NCI-H2107 (cell line): ENCODE measurements around the gene MYPOP.

Source experiments
- DNase-seq: peaks from one replicate; lab custom pipeline; 2025; lab: John Stamatoyannopoulos, UW

Gene MYPOP, protein sequence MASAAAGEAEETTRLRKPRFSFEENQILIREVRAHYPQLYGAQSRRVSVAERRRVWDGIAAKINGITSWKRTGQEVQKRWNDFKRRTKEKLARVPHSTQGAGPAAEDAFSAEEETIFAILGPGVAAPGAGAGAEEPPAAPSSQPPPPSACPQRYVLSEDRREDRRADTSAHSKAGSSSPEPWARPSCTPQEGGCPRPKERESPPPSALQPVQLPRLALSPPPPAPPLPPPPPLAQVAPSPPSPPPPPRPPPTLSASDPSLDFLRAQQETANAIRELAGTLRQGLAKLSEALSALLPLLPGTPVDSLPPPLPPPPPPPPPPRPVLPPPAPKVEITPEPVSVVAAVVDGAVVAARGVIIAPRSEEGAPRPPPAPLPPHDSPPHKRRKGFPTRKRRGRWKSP

DNA sequence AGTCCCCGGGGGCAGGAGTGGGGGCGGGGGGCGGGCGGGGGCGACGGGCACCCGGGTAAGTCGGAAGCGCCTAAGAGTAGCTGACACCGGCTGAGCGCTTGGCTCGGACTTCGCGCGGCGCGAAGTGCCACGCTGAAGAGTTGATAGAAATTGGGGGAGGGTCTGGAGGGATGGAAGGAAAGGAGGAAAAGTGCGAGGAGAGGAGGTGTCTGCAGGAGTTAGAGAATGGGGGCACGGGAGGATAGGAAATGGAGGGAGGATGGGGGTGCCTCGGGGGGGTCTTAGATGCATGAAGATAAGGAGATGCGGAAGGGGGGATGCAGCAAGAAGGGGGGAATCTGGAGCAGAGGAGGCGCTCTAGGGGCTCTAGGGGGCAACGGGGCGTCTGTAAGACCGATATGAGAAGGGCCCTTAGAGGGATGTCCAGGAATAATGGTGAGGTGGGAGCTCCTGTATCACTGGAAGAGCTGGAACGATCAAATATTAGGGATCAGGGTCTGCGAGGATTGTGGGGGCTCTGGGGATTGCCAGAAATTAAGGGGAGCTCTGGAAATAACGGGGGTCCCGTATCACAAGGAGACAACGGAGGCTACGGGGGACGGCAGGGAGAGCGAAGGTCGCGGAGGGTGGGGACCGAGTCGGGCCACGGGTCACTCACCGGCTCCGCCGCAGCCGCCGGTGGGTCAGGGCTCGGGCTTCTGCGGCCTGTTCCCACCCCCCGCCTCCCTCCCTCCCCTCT lies at the start of gene MYPOP:
MYPOP (minus strand) TSS at position 702 of the 739 bp plus-strand sequence. CDS start 840 bp downstream, outside the sequence.
- no peak for DNase-seq

DNA sequence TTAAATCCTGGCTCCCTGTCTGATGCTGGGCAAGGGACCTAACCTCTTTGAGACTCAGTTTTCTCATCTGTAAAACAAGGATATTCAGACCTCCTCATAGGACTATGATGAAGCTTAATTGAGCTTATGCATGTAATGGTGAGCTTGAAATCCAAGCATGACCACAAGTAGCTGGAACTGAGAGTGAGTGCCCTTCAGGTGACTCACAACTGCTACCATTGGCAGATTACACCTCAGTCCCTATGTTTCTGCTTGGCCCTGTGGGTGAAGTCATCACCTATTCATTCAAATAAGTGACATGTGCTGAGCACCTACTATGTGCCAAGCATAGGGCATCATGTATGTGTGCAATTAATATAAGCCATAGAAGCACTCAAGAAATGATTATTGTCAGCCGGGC lies 45.5 kb upstream of the MYPOP start:
- no peak for DNase-seq

DNA sequence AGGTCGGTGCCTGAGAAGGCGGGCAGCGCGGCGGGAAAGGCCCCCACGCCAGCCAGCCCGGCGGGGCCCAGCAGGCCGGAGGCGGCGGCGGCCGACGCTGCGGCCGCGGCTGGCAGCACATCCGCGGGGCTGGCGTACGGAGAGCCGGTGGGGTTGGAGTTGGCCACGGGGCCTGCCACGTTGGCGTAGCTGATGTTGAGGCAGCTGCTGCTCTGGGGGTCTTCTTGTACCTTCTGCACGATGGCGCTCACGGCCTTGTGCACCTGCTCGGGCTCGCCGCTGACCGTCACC lies 38.0 kb upstream of the MYPOP start:
- no peak for DNase-seq

DNA sequence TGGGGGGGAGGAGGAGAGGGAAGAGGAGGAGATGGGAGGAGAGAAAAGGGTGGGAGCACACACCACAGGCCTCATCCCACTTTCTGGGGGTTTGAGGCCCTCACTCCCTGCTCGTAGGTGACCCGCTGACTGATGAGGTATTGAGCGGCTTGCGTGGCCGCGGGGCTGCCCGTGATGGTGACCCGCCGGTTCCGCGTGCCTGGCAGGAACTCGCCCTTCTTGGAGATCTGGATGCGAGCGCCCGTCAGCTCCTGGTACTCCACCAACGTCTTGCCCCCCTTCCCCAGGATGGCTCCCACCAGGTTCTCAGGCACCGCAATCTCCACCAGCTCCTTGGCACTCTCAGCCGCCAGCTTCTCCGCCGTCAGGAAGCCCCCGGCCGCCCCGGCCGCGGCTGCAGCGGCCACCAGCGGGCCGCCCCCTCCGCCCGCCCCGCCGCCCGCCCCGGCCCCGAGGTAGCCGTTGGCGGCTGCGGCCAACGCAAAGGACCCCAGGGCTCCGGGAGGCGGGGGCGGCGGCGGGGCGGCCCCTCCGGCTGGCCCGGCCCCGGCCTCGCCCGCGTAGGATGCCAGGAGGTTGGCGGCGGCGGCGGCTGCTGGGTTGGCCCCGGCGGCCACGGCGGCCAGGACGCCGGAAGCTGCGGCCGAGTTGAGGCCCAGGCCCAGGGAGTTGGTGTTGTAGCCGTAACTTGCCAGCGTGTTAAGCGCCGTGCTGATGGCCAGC lies 37.5 kb upstream of the MYPOP start:
- DNase-seq, result no peak

DNA sequence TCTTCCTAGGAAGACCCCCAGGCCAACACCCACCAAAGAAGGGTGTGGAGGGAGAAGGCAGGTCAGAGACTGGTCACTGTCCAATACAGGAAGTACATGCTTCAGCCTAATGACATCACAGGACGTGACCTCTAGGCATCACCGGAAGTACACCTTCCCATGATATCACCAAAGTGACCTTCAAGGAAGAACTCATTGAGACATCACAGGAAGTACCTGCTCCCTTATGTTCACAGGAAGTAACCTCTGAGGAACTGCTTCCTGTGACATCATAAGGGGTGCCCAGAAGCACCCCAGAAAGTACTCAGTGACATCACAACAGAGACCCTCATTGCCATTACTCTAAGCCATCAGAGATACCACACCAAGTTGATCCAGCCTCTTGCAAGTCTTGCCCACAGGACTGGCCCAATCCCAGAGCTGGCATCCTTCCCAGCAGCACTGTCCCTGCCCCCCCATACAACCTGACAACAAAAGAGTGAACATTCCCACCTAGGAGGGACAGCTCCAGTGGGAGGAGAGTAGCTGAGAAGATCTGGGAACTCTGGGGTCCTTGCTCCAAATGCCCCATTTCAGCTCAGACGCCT lies 36.4 kb upstream of the MYPOP start:
- DNase-seq, result no peak

DNA sequence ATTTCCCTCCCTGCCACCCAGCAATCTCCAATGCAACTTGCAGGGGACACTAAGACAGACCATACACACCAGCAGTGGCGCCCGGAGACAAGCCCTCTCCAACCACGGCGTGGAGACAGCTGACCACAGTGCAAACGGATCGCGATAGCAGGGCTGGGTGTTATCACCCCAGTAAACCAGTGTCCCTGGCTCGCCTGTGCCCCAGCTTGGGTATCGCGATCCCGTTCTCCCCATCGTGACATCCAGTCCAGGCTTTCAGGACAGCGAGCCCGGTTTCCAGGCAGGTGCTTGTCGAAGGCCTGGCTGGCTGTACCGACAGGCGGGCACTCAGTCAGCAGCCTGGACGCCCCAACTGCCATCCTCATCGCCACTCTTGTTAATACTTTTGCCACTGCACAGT lies 32.9 kb upstream of the MYPOP start:
- DNase-seq, result no peak

DNA sequence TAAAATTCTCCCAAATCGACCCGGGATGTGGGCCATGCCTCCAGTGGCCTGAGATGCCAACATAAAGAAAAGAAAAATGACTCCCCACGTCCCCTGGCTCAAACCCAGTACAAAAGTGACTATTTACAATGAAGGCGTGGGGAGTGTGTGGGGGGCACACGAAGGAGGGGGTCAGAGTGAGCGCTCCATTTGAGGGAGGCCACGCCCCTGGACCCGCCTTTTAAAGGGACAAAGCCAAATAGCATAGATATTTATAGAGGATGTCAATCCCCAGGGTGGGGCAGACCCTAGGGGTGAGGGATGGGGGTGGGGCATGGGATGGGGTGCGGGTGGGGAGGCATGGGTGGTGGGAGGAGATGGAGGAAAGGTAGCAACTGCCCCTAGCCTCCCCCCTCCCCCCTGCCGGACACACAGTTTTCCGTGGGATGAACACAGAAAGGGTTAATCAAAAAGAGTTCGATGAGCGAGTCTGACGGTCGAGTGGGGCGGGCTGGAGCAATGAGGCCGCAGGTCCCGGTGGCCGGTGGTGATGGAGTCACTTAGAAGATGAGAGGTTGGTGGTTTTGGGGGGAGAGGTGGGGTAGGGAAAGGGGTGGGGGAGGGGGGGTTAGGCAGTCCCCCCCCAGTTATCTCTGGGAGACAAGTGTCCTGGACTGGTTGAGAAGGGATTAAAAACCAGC lies 32.3 kb upstream of the MYPOP start:
- DNase-seq, result no peak

DNA sequence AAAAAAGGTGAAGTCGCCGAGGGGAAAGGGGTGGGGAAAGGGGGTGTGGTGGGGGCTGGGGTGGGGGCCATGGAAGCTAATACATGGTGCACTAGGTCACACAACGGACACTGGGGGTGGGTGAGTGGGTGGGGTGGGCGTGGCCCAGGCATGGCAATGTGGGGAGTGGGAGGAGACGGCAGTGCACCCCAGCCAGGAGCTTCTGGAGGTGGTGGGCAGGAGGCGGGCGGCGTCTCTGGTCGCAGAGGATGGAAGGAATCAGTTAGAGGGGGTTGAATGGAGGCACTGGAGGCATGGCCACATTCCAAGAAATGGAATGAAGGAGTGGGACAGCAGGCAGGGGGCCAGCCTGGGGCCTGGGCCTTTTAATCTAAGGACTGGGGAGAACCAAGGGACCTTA lies 31.3 kb upstream of the MYPOP start:
- DNase-seq, result no peak

DNA sequence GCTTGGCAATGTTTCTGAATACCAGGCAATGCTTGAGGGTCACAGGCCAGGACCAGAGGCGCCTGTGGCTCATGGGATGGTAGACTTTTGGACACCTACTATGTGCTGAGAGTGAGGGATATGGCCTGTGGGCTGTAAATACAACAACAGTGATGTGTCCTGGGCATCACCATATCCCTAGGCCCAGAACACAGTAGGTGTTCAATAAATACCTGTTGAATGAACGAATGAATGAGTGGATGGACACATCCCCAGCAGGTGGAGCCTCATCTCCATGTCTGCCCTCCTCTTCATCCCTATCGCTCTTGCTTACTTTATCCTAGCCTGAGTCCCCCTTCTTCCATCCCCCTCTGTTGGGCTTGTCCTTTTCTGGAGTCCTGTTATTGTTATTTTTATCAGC lies 28.6 kb upstream of the MYPOP start:
- DNase-seq, result no peak

DNA sequence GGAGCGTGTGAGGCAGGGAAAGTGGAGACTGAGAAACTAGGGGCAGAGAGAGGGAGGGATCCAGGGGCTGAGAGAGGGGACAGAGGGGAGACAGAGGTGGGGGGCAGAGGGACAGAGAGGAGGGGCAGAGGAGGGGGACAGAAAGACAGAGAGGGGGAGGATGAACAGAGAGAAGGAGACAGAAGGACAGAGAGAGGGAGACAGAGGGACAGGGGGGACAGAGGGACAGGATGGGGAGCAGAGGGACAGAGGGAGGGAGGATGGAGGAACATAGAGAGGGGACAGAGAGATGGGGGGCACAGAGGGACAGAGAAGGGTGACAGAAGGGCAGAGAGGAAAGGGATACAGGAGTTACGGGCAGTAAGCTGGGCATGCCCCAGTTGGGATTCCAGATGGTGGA lies 26.8 kb upstream of the MYPOP start:
- DNase-seq, result no peak

DNA sequence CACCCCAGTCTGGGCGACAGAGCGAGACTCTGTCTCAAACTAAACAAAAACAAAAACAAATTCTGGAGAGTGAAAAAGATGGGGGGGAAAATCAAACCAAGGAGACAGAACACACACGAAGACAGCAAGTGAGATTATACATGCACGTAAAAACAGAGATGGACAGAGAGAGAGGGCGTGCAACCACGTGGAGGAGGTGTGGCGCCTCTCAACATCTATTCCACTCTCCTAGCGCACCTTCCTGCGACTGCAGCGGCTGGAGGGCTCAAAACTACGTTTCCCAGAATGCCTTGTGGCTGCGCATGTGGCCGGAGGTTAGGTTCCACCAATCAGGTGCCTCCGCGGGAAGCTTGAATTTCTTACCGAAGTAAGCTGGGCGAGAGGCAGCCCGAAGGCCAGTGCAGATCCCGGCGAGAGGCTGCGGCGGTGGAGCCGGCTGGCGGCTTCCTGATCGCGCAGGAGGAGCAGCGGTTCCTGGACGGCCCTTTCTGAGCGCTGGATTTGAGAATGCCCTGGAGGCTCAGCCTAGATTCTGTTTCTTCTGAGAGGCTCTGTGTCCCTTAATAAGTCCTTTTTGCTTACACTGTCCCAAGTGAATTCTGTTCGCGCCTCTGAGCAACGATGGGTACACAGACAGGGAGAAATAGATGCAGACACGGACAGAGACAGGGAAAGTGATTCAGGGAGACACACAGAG lies 25.3 kb upstream of the MYPOP start:
- DNase-seq, result peak; percentile 83

DNA sequence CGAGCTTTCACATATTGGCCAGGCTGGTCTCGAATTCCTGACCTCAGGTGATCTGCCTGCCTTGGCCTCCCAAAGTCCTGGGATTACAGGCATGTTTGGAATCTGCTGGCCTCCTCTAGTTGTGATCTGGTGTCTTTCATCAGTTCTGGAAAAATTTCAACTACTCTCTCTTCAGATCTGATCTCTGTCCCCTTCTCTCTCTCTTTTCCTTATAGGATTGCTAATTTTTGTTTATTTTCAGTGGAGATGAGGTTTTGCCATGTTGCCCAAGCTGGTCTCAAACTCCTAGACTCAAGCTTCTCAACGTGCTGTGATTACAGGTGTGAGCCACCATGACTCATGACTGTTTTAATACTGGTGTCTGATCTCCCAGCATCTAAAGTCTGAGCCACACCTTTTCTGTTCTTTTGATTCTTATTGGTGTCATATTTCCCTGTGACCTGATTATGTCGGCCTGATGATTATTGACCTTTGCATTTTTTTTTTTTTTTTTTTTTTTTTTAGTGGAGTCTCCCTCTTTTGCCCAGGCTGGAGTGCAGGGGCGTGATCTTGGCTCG lies 22.6 kb upstream of the MYPOP start:
- DNase-seq, result no peak

DNA sequence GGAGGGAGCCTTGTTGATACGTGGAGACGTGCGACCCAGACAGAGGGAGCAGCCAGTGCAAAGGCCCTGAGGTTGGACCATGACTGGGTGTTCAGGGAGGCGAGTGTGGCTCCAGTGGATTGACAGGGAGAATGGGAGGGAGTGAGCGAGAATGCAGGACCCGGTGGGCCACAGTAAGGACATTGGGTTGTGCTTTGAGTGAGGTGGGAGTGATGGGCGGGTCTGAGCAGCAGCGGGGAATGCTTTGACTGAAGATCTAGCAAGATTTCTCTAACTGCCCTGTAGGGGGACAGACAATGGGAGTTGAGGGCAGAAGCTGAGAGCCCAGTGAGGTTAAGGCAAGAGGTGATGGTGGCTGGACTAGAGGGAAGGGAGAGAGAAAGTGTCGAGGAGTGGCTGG lies 19.9 kb upstream of the MYPOP start:
- no peak for DNase-seq

DNA sequence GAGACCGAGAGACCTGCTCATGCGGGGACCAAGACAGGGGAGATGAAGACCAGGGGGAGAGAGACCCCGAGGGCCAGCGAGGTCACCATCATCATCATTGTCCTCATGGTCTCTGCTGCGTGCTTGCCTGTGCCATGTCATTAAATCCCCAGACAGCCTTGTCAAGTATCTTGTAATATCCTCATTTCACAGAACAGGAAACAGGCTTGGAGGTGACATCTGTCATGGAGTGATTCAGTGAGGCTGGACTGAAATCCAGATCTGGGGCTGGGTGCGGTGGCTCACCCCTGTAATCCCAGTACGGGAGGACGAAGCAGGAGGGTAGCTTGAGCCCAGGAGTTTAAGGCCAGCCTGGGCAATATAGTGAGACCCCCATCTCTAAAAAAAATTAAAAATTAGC lies 18.0 kb upstream of the MYPOP start:
- no peak for DNase-seq

DNA sequence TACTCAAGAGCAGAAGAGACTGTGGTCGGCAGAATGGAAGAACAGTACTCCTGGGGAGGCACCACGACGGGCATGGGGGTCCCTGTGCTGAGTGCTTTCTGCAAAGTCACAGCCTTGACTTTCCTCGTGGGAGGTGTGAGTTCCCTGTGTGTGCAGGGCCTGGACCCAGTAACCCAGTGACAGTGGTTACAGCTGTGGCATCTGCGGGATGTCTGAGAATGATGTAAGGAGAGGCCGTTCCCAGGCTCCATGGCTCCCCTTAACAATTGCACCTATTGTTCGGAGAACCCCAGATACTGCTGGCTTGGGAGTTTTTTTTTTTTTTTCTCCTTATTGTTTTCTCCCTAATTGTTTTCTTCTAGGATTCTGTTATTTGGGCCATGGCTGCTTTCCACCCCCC lies 17.3 kb upstream of the MYPOP start:
- DNase-seq, result no peak

DNA sequence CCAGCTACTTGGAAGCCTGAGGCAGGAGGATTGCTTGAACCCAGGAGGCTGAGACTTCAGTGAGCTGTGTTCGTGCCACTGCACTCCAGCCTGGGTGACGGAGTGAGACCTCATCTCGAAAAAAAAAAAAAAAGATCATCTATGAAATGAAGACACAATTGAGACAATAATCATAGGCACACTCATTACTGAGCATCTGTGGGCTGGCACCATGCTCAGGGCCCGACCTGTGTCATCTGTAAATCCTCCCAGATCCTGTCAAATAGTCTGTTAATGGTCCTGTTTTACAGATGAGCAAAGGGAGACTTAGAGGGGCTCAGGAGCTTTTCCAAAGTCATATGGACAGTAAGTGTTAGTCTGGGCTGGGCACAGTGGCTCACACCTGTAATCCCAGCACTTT lies 16.3 kb upstream of the MYPOP start:
- DNase-seq, result no peak

DNA sequence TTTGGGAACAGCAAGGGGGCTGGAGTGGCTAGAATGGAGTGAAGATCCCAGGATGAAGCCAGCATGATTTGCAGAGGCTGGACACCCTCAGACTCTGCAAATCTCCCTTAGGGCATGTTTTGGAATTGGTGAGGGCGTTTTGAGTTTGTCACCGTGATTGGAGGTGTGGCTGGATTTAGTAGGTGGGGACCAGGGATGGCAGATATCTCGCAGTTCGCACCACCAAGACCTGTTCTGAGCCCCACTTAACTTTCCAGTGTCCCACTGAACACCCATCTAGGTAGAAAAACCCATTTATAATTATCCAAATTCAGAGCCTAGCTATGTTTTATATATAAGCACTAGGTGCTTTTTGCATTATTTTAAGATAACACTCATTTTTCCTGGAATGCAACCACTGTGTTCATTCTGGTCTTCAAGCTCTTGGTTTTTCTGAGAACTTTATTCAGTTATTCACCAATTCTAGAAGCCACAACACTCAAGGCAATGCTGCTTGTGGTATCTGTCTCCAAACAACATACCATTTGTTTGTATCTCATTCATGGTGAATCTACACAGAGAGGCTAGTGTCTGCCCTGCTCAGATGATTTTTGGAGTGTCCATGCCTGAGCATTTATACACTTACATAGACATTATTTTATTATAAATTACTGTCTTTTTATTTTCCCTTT lies 15.1 kb upstream of the MYPOP start:
- no peak for DNase-seq

DNA sequence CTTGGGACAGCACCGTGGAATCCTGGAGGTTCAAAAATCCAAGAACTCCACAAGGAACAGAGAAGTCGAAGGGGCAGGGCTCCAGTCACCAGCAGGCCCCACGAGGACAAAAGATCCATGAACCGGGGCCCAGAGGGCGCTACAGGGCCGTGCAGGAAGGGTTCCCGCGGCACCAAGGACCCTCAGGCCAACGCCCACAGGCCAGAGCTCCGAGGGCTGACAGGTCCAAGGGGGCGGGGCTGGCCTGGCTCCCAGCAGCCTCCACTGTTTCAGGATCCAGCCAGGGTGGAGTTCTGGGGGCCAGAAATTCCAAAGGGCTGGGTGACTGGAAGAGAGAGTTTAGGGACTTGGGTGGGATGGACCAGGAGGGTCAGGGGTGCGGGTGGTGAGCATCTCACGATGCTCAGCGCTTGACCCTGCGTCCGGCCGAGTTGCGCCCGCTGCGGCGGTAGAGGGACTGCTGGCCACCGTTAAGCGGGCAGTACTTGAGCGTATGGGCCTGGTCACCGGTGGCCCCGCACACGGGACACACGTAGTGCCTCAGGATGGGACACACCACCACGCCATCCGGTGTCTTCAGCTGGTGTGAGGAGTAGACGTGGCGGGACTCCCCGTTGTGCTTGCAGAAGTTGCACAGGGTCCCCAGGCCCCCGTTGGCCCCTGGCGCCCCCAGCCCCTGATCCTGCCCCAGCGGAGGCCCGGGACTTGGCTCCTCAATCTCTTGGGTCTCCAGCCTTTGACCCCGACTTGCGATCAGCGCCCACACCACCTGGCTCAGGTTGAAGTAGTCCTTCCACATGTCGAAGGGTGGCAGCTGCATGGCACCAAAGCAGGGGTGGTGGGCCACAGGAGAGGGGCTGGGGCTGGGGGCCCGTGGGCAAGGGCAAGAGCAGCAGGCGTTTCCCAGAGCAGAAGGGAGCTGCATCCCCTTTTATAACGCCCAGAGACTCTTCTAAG lies 11.7 kb upstream of the MYPOP start, which contains the start of gene NANOS2:
NANOS2 (minus strand) TSS at position 905 of the 957 bp plus-strand sequence; CDS start at position 820, 85 bp downstream.
- no peak for DNase-seq

DNA sequence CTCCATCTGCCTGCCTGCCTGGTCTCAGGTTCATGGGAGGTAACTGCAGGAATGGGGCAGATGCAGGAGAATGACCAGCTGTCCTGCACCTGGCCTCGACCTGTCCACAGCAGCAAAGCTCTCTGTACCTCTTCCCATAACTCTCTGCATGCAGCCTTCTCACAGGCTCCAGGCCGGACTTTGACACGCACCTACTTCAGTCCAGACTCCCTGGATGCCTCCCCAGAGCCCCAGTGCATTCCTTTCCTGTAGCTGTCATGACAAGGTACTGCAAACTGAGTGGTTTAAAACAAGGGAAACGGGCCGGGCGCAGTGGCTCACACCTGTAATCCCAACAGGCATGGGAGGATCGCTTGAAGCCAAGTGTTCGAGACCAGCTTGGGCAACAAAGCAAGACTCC lies 8.9 kb upstream of the MYPOP start:
- DNase-seq, result no peak
